GM12872 (cell line): ENCODE data around the gene ATP10D.

Source experiments
- CTCF ChIP-seq: IDR thresholded peaks from 3 replicates; pipeline ENCODE4 v1.5.1; 2011; ENCODE audit warnings: low read depth, mild to moderate bottlenecking, low read length, moderate library complexity; ENCODE audit not compliant: insufficient read depth

The ATP10D gene

GRCh38 chr4:47475411-47475810 is 9.7 kb upstream of the ATP10D start:
- no peak for TF ChIP-seq CTCF

GRCh38 chr4:47478804-47479203 is 6.3 kb upstream of the ATP10D start:
- TF ChIP-seq CTCF = no peak

GRCh38 chr4:47482326-47482725 is 2.7 kb upstream of the ATP10D start:
- no peak for TF ChIP-seq CTCF

- no peak for TF ChIP-seq CTCF
Measured at GRCh38 chr4:47483745-47484144, 1.3 kb upstream of the ATP10D start.

GRCh38 chr4:47484168-47484567 is 907 bp upstream of the ATP10D start:
- no peak for TF ChIP-seq CTCF

DNA sequence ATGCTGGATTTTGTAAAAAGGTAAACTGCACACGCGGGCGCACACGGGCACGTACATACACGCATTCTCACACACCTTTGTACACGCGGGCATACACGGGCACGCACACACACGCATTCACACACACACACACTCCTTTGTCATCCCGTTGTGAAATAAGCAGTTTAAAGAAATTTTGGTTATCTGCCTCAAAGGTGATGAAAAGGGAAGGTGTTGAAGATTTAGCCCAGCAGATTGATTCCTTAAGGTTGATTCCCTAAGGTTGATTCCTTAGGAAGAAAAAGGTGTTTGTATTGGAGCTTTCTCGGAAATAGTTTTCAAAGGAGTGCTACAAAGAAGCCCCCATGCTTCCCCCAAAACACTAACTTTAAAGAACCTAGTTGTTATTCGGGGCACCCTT is 693 bp downstream of the ATP10D start:
- TF ChIP-seq CTCF = no peak

DNA sequence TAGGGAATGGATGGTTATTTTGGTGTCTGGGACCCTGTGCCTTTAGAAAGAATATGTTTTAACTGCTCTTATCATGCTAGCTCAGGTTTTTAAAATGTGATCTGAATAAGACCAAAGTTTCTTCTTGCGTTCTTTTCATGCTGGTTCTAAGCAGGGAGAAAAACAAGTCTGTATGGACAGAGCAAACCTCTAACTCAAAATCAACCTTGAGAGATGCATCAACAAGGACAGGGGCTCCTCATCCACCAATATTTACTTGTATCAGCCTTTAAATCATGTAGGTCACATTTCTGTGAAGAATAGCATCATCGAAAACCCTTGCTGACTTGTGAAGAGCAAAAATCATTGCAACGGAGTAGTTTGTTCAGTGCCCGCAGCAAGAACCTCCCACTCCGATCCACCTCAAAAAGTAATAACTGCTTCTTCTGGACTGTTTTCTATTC is 1.2 kb downstream of the ATP10D start:
- no peak for TF ChIP-seq CTCF

DNA sequence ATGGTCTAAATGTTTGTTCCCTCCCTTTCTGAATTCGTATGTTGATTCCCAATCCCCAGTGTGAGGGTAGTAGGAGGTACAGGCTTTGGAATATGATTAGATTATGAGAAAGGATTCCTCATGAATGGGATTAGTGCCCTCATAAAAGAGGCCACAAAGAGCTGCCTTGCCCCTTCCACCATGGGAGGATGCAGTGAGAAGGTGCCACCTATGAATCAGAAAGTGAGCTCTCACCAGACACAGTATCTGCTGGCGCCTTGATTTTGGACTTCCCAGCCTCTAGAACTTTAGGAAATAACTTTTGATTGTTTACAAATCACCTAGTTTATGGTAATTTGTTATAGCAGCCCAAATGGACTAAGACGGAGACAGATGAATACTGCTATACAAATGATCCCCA is 3.6 kb downstream of the ATP10D start:
- TF ChIP-seq CTCF = no peak
